Measurements from ENCODE around the gene PNMA8A.

Gene PNMA8A

DNA sequence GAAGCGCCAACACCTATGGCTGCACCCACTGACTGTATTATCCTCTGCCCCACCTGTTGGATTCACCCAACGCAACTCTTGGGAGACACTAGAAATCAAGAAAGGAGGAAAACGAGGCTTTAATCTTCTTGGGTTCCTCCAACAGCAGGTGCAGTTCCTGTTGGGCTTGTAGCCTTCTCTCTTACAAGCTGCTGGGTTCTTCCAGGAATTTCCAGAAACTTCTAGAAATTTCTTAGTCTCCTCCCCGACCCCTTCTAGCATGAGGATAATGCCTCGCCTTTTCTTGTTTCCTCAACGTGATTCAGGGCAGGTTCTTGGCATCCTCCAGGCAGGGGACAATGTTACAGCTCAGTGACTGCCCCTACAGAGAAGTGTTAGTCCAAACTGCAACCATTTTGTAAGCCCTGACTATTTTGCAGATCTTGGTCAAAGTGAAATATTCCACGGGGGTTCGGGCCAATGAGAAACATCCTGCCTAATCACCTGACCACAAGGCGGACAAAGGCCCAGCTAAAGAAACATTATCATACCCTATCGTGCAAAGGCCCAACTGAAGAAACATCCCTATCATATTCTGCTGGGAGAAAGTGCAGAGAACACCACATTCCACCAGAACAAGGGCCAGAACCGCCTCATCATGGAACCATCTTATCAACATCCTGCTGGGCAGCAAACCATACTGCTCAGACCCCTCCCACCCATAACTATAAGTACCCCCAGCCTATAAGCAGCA lies 614 bp upstream of the PNMA8A start:
- DNase-seq (ENCODE audit: insufficient read length, low spot score) (no peak), FAIRE-seq (no peak)
- TF ChIP-seq SPI1 (IDR thresholded peaks at IDR 0.05; ENCODE audit: low read depth, low read length) (no peak), POLR2AphosphoS5 (IDR thresholded peaks at IDR 0.05; ENCODE audit: low read depth, low read length) (no peak), POLR2A (IDR thresholded peaks at IDR 0.05; ENCODE audit: low read depth, low read length) (no peak), POU2F2 (IDR thresholded peaks at IDR 0.05; ENCODE audit: low read depth, low read length) (no peak), PAX5 (IDR thresholded peaks at IDR 0.05; ENCODE audit: insufficient read depth, low read length, severe bottlenecking) (no peak), TAF1 (IDR thresholded peaks at IDR 0.05; ENCODE audit: low read depth, low read length) (no peak)

DNA sequence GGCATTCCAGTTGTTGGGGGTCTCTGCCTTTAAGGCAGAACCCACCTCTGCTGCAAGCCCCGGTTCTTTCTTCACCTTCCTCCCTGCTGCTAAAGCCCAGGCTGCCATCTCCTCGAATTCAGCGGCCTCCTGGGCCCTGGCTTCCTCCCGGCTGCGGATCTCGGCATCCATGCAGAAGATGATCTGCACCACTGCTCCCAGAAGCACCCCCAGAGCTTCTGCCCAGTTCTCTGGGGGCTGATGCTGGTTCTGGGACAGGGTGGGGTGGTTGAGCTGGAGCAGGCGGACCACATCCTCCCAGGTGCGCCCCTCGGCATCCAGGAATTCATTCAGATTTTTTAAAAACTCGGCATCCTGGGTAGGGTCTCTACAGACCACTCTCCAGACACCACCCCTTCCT lies 987 bp downstream of the PNMA8A start:
- DNase-seq (ENCODE audit: insufficient read length, low spot score), result no peak
- TF ChIP-seq PAX5 (IDR thresholded peaks at IDR 0.05; ENCODE audit: insufficient read depth, low read length, severe bottlenecking) (no peak), POLR2AphosphoS5 (IDR thresholded peaks at IDR 0.05; ENCODE audit: low read depth, low read length) (no peak), POLR2A (IDR thresholded peaks at IDR 0.05; ENCODE audit: low read depth, low read length) (no peak), TAF1 (IDR thresholded peaks at IDR 0.05; ENCODE audit: low read depth, low read length) (no peak), SPI1 (IDR thresholded peaks at IDR 0.05; ENCODE audit: low read depth, low read length) (no peak), POU2F2 (IDR thresholded peaks at IDR 0.05; ENCODE audit: low read depth, low read length) (no peak)
- no peak for FAIRE-seq

DNA sequence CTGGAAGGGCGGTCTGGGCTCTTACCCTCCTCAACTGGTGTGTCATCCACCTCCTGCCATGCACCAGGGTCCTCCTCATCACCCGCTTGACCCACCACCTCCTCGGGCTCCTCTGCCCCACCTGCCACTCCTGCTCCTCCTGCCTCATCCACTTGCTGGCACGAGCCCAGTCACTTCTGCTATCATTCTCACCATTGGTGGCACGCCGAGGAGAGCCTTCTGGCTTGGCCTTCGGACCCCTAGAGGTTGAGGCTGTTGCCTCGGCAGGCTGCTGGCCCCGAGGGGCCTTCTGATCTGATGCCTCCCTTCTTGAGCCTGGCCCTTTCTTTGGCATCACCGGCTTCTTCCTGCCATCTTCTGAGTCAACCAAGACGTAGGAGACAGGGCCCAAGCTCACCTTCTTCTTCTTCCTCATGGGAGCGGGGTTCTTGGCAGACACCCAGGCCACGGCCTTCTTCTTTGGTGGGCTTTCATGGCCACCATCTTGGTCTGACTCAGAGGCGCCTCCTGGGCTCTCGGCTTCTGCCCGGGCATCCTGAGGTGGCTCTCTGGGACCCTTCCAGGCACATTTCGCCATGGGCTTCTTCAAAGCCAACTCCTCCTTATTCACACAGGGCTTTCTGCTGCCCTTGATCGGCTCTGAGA lies 1.7 kb downstream of the PNMA8A start:
- DNase-seq (ENCODE audit: insufficient read length, low spot score) (no peak), FAIRE-seq (no peak)
- TF ChIP-seq POLR2AphosphoS5 (IDR thresholded peaks at IDR 0.05; ENCODE audit: low read depth, low read length) (no peak), POU2F2 (IDR thresholded peaks at IDR 0.05; ENCODE audit: low read depth, low read length) (no peak), POLR2A (IDR thresholded peaks at IDR 0.05; ENCODE audit: low read depth, low read length) (no peak), SPI1 (IDR thresholded peaks at IDR 0.05; ENCODE audit: low read depth, low read length) (no peak), TAF1 (IDR thresholded peaks at IDR 0.05; ENCODE audit: low read depth, low read length) (no peak), PAX5 (IDR thresholded peaks at IDR 0.05; ENCODE audit: insufficient read depth, low read length, severe bottlenecking) (no peak)

DNA sequence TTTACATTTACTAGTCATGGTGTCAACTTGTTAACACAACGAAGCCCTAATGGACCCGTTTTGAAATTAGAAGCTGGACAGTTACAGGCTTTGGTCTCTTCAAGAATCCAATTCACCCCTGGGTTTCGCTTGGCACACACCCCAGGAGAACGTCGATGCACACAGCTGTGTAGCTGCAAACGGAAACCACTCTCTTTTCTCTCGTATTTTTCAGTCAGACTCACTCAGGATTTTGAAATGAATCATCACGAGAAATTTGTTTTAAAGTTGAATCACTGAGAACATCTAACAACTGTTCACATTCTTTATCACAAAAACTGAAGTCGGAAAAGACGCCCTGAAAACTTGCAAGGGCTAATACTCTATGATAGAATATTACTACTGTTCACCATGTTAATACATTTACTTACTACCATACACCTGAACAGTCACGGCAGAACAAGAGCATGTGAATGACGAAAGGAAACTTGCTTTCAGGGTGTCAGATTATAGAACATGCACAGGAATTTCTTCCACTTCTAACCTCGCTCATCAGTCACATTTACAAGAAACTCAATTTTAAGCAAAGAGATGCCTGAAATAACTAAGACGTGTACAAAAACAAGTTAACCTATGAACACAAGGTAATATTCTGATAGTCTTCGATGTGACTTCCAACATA lies 4.7 kb downstream of the PNMA8A start:
- peak; percentile 90 for FAIRE-seq
- no peak for DNase-seq (ENCODE audit: insufficient read length, low spot score)
- no peak for TF ChIP-seq POLR2A (IDR thresholded peaks at IDR 0.05; ENCODE audit: low read depth, low read length)

DNA sequence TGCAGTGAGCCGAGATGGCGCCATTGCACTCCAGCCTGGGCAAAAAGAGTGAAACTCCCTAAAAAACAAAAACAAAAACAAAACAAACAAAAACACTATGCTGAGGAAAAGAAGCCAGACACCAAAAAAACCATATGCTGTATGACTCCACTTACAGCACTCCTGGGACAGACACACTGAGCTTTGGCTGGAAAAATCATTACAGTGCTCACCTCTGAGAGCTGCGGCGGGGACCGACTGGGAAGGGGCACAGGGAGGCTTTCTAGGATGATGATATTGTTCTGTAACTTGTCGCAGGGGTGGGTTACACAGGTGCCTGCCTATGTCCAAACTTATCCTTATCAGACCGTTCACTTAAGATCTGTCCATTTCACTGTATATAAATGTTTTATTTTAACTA lies 7.8 kb downstream of the PNMA8A start:
- TF ChIP-seq POLR2A (IDR thresholded peaks at IDR 0.05; ENCODE audit: low read depth, low read length), result no peak
- no peak for TF ChIP-seq POU2F2 (IDR thresholded peaks at IDR 0.05; ENCODE audit: low read depth, low read length)
- no peak for TF ChIP-seq SPI1 (IDR thresholded peaks at IDR 0.05; ENCODE audit: low read depth, low read length)
- TF ChIP-seq TAF1 (IDR thresholded peaks at IDR 0.05; ENCODE audit: low read depth, low read length), result no peak
- no peak for TF ChIP-seq POLR2AphosphoS5 (IDR thresholded peaks at IDR 0.05; ENCODE audit: low read depth, low read length)
- TF ChIP-seq PAX5 (IDR thresholded peaks at IDR 0.05; ENCODE audit: insufficient read depth, low read length, severe bottlenecking), result no peak
- no peak for FAIRE-seq
- no peak for DNase-seq (ENCODE audit: insufficient read length, low spot score)

DNA sequence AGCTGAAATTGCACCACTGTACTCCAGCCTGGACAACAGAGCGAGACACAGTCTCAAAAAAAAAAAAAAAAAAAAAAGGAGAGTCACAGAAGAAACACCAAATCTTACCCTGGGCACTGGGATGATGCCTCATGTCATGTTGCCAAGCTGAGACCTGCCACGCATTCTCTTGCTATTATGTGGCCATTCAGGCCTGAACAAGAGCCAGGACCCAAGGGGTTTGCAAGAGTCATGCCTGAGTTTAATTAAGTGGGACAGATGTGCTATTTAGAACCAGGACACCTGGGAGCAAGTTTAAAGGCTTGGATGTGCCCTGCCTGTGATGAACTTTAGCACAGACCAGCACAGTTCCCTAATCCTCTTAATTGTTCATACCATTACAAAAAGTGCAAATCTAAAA lies 9.8 kb downstream of the PNMA8A start:
- no peak for TF ChIP-seq PAX5 (IDR thresholded peaks at IDR 0.05; ENCODE audit: insufficient read depth, low read length, severe bottlenecking)
- no peak for TF ChIP-seq POLR2AphosphoS5 (IDR thresholded peaks at IDR 0.05; ENCODE audit: low read depth, low read length)
- TF ChIP-seq TAF1 (IDR thresholded peaks at IDR 0.05; ENCODE audit: low read depth, low read length), result no peak
- TF ChIP-seq POU2F2 (IDR thresholded peaks at IDR 0.05; ENCODE audit: low read depth, low read length), result no peak
- no peak for TF ChIP-seq SPI1 (IDR thresholded peaks at IDR 0.05; ENCODE audit: low read depth, low read length)
- no peak for TF ChIP-seq POLR2A (IDR thresholded peaks at IDR 0.05; ENCODE audit: low read depth, low read length)
- no peak for FAIRE-seq
- no peak for DNase-seq (ENCODE audit: insufficient read length, low spot score)

DNA sequence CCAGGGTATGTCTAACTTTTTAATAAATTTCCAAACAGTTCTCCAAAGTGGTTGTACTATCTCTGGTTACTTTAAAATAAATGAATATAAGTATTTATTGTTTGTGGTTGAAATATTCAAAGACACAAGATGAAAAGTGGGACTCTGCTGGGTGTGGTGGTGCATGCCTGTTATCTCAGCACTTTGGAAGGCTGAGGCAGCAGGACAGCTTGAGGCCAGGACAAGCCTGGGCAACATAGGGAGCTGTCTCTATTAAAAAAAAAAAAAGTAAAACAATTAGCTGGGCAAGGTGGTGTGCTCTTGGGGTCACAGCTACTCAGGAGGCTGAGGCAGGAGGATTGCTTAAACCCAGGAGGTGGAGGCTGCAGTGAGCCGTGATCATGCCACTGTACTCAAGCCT lies 10.4 kb downstream of the PNMA8A start:
- no peak for FAIRE-seq
- no peak for DNase-seq (ENCODE audit: insufficient read length, low spot score)
- TF ChIP-seq SPI1 (IDR thresholded peaks at IDR 0.05; ENCODE audit: low read depth, low read length), result no peak
- TF ChIP-seq POLR2A (IDR thresholded peaks at IDR 0.05; ENCODE audit: low read depth, low read length), result no peak
- TF ChIP-seq TAF1 (IDR thresholded peaks at IDR 0.05; ENCODE audit: low read depth, low read length), result no peak
- TF ChIP-seq PAX5 (IDR thresholded peaks at IDR 0.05; ENCODE audit: insufficient read depth, low read length, severe bottlenecking), result no peak
- TF ChIP-seq POU2F2 (IDR thresholded peaks at IDR 0.05; ENCODE audit: low read depth, low read length), result no peak
- no peak for TF ChIP-seq POLR2AphosphoS5 (IDR thresholded peaks at IDR 0.05; ENCODE audit: low read depth, low read length)

DNA sequence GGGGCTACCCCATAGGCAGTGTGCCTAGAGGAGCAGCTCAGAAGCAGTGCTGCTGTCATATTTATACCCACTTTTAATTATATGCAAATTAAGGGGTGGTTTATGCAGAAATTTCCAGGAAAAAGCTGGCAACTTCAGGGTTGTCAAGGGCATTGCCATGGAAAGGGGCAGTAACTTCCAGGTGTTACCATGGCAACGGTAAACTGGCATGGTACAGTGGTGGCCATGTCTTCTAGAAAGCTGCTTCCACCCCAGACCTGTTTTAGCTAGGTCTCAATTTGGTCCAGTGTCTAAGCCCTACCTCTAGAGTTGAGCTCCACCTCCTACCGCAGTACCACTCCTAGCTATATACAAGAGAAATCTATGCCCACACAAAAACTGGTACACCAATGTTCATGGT lies 11.3 kb downstream of the PNMA8A start:
- DNase-seq (ENCODE audit: insufficient read length, low spot score) (no peak), FAIRE-seq (no peak)
- TF ChIP-seq POU2F2 (IDR thresholded peaks at IDR 0.05; ENCODE audit: low read depth, low read length), result no peak
- TF ChIP-seq POLR2A (IDR thresholded peaks at IDR 0.05; ENCODE audit: low read depth, low read length), result no peak
- no peak for TF ChIP-seq TAF1 (IDR thresholded peaks at IDR 0.05; ENCODE audit: low read depth, low read length)
- TF ChIP-seq PAX5 (IDR thresholded peaks at IDR 0.05; ENCODE audit: insufficient read depth, low read length, severe bottlenecking), result no peak
- TF ChIP-seq SPI1 (IDR thresholded peaks at IDR 0.05; ENCODE audit: low read depth, low read length), result no peak
- no peak for TF ChIP-seq POLR2AphosphoS5 (IDR thresholded peaks at IDR 0.05; ENCODE audit: low read depth, low read length)

DNA sequence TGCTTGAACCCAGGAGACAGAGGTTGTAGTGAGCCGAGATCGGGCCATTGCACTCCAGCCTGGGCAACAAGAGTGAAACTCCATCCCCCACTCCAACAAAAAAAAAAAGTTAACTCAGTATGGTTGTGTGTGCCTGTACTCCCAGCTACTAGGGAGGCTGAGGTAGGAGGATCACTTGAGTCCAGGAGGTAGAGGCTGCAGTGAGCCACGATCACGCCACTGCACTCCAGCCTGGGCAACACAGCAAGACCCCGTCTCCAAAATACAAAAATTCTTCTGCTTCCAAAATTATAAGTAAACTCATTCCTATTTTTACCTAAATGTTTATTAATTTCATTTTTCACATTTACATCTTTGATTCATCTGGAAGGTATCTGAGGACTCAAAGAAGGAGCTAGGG lies 14.4 kb downstream of the PNMA8A start:
- DNase-seq (ENCODE audit: insufficient read length, low spot score) (no peak), FAIRE-seq (no peak)
- TF ChIP-seq SPI1 (IDR thresholded peaks at IDR 0.05; ENCODE audit: low read depth, low read length) (no peak), POU2F2 (IDR thresholded peaks at IDR 0.05; ENCODE audit: low read depth, low read length) (no peak), TAF1 (IDR thresholded peaks at IDR 0.05; ENCODE audit: low read depth, low read length) (no peak), POLR2AphosphoS5 (IDR thresholded peaks at IDR 0.05; ENCODE audit: low read depth, low read length) (no peak)

Data from GM12891 (cell line).